Measurements from ENCODE around the gene KATNBL1. TPM values are rescaled to one million over a fixed set of nuclear protein-coding genes. Genes with fewer than 3 reads are reported as not detected.

The KATNBL1 gene
- total RNA-seq, 1 experiment from 2014 or later: 46.1 TPM

GRCh38 chr15:34099914-34100313 lies 110.0 kb downstream of the KATNBL1 start:
- in situ Hi-C loops (cut with HindIII; ENCODE audit: low pct_unique_long_range_greater_than_20kb, low sequenced_read_pairs): no loop called here
- intact Hi-C loops (cut with micrococcal nuclease; ENCODE audit: unreplicated experiment): no loop called here
- H3K36me3 ChIP-seq (ENCODE audit: control insufficient read depth, insufficient read depth, low read length): peaks cover 6% of the 10 kb centered on the region; the same call in 1 of the 2 replicates
- H3K9me3 ChIP-seq (ENCODE audit: control insufficient read depth, insufficient read depth, low read depth, low read length): no peaks in the 10 kb centered on the region
- no peak for DNase-seq (ENCODE audit: low read depth, low spot score)
- no peak overlapping the region for H3K27ac ChIP-seq (ENCODE audit: low read length)
- CTCF ChIA-PET: no interaction called here
- no peak for ATAC-seq
- H3K27me3 ChIP-seq (ENCODE audit: control insufficient read depth, insufficient read depth, low read length): no peaks in the 10 kb centered on the region
- H3K4me1 ChIP-seq (ENCODE audit: control insufficient read depth, insufficient read depth, low read length): no peaks in the 10 kb centered on the region; the same call in 1 of the 2 replicates
- H3K4me3 ChIP-seq (ENCODE audit: low read depth in 2 of 2, low read length in 2 of 2): no peak overlapping the region
- BruUV-seq (replicated peaks): no TSS peak
- POLR2A ChIA-PET: no interaction called here
- TF ChIP-seq CTCF (IDR thresholded peaks at IDR 0.05) (no peak), POLR2AphosphoS5 (IDR thresholded peaks at IDR 0.05; ENCODE audit: low read depth, low read length) (no peak), SIN3A (IDR thresholded peaks at IDR 0.05; ENCODE audit: borderline replicate concordance, insufficient read depth, low read depth, low read length) (no peak), TCF7L2 (IDR thresholded peaks at IDR 0.05; ENCODE audit: low read depth, low read length) (no peak), REST (IDR thresholded peaks at IDR 0.05; ENCODE audit: insufficient read depth in 1 of 2, low read depth in 2 of 2, low read length in 1 of 2) (no peak)

Other genes starting within 250 kb of the KATNBL1 start
- gene CHRM5, start 241.6 kb downstream of the KATNBL1 start, total RNA-seq (2021; ENCODE audit: unreplicated experiment): not detected
- 18.4 TPM for gene AVEN, start 170.9 kb downstream of the KATNBL1 start, total RNA-seq (2021; ENCODE audit: unreplicated experiment)
- 79.6 TPM for gene EMC7, start 108.2 kb downstream of the KATNBL1 start, total RNA-seq (2021; ENCODE audit: unreplicated experiment)
- 2.3 TPM for gene PGBD4, start 108.0 kb downstream of the KATNBL1 start, total RNA-seq (2021; ENCODE audit: unreplicated experiment)
- 99.2 TPM for gene EMC4, start 14.9 kb upstream of the KATNBL1 start, total RNA-seq (2021; ENCODE audit: unreplicated experiment)
- gene SLC12A6, start 127.7 kb upstream of the KATNBL1 start, total RNA-seq (2021; ENCODE audit: unreplicated experiment): 19.5 TPM
- gene NOP10, start 133.0 kb upstream of the KATNBL1 start, total RNA-seq (2021; ENCODE audit: unreplicated experiment): 306 TPM
- 0.05 TPM for gene NUTM1, start 133.2 kb upstream of the KATNBL1 start, total RNA-seq (2021; ENCODE audit: unreplicated experiment)
- 58.5 TPM for gene LPCAT4, start 157.1 kb upstream of the KATNBL1 start, total RNA-seq (2021; ENCODE audit: unreplicated experiment)
- 99.1 TPM for gene GOLGA8A, start 227.7 kb upstream of the KATNBL1 start, total RNA-seq (2021; ENCODE audit: unreplicated experiment)

All from Panc1 (cell line).